Ascending aorta (tissue), 2 donors: ENCODE data around the gene B3GALT6. TPM values are rescaled to one million over a fixed set of nuclear protein-coding genes. Genes with fewer than 3 reads are reported as not detected.
A peak's percentile ranks its signal among the peaks of the same experiment; 100 is the strongest.

Experiments
- DNase-seq, 2 donors: peaks; one replicate each; pipeline ENCODE4 v3.0.0-alpha.2; 2019; ENCODE audit warnings: low spot score in 2 of 2
- H3K27ac ChIP-seq, 2 donors: fragments of 200-600 bp; sonication (generic); one replicate each; pipeline ENCODE4 v1.5.1; 2016 to 2017; ENCODE audit warnings: mild to moderate bottlenecking in 1 of 2
- H3K27me3 ChIP-seq: fragments of 200-600 bp; sonication (generic); one replicate; pipeline ENCODE4 v1.5.1; 2017
- H3K36me3 ChIP-seq, 2 donors: fragments of 200-600 bp; sonication (generic); one replicate each; pipeline ENCODE4 v1.5.1; 2016
- H3K4me1 ChIP-seq, 2 donors: fragments of 200-600 bp; sonication (generic); one replicate each; pipeline ENCODE4 v1.5.1; 2016 to 2017; ENCODE audit warnings: mild to moderate bottlenecking in 1 of 2
- H3K4me3 ChIP-seq, 2 donors: fragments of 200-600 bp; sonication (generic); one replicate each; pipeline ENCODE4 v1.5.1; 2016 to 2017; ENCODE audit warnings: mild to moderate bottlenecking in 1 of 2
- H3K9me3 ChIP-seq, 2 donors: fragments of 200-600 bp; sonication (generic); one replicate each; pipeline ENCODE4 v1.5.1; 2016
- CTCF ChIP-seq, 3 experiments: fragments of 200-600 bp in 2 of 3; fragments of 450-650 bp in 1 of 3; sonication (generic) in 2 of 3; IDR thresholded peaks; one replicate each; pipeline ENCODE4 v1.5.1; 2016 to 2019; ENCODE audit warnings: antibody characterized with exemption in 3 of 3, mild to moderate bottlenecking in 1 of 3, moderate library complexity in 1 of 3
- intact Hi-C: fragments of 100-400 bp; cut with DNase I; formaldehyde crosslinking; loops from one replicate; pipeline ENCODE4 v1.15.1; 2023
- total RNA-seq: library from RNA; depleted of rRNA; stranded (reverse); fragments of >200 nt; gene quantifications from one replicate; pipeline ENCODE4 v1.1.0, GENCODE V29; 2016

B3GALT6 gene
- total RNA-seq, 1 donor from 2014 or later = 94.9 TPM

GRCh38 chr1:1230656-1231399 is 1.2 kb upstream of the B3GALT6 start:
- peaks cover 22 to 33% of the 10 kb centered on the region in 2 donors for H3K36me3 ChIP-seq
- H3K9me3 ChIP-seq = no peaks in the 10 kb centered on the region
- no peaks in the 10 kb centered on the region for H3K27me3 ChIP-seq
- peak overlapping the region; percentile 89 to 94 for H3K27ac ChIP-seq
- no peak for TF ChIP-seq CTCF (IDR thresholded peaks at IDR 0.05)
- H3K4me1 ChIP-seq = peaks cover 23% of the 10 kb centered on the region in 2 donors
- intact Hi-C loops = loop anchor here (5.0 kb wide), 2 partner anchors 76 to 229 kb away; partner anchors contain the start of genes ACAP3, HES4 and PUSL1
- peak overlapping the region; percentile 91 to 95 for H3K4me3 ChIP-seq
- no peak for DNase-seq

- DNase-seq = peak; percentile 77 to 98
- peak within 1 kb of the TSS; percentile 89 to 94 for H3K27ac ChIP-seq
- H3K4me1 ChIP-seq = peaks cover 23% of the 10 kb centered on the region in 2 donors
- peak within 1 kb of the TSS; percentile 91 to 95 for H3K4me3 ChIP-seq
- H3K36me3 ChIP-seq = peaks cover 20 to 25% of the 10 kb centered on the region in 2 donors
- TF ChIP-seq CTCF (IDR thresholded peaks at IDR 0.05) = no peak
- no peaks in the 10 kb centered on the region for H3K9me3 ChIP-seq
- intact Hi-C loops = loop anchor here (1.0 to 5.0 kb wide), 5 partner anchors 41 to 229 kb away; partner anchors contain the start of genes ACAP3, AURKAIP1, C1orf159 and HES4
- H3K27me3 ChIP-seq = no peaks in the 10 kb centered on the region
Observed at GRCh38 chr1:1231400-1232207, 433 bp upstream of the B3GALT6 start, which contains the start of gene SDF4. Gene SDF4 (minus strand): TSS chr1:1232001. CDS start chr1:1228772, 3,229 bp downstream.

GRCh38 chr1:1232796-1233566 is 944 bp downstream of the B3GALT6 start:
- intact Hi-C loops = loop anchor here (1.0 to 5.0 kb wide), 5 partner anchors 40 to 231 kb away; partner anchors contain the start of genes ACAP3, AURKAIP1, C1orf159 and HES4
- DNase-seq = no peak
- Histone ChIP-seq H3K4me3 (peak overlapping the region; percentile 52 to 60), H3K4me1 (peaks cover 23% of the 10 kb centered on the region in 2 donors), H3K36me3 (peaks cover 6 to 11% of the 10 kb centered on the region in 2 donors), H3K27ac (no peak overlapping the region), H3K27me3 (no peaks in the 10 kb centered on the region), H3K9me3 (no peaks in the 10 kb centered on the region)
- no peak for TF ChIP-seq CTCF (IDR thresholded peaks at IDR 0.05)

GRCh38 chr1:1233567-1233892 is 1.5 kb downstream of the B3GALT6 start:
- no peak for DNase-seq
- Histone ChIP-seq H3K4me3 (no peak overlapping the region), H3K9me3 (no peaks in the 10 kb centered on the region), H3K27me3 (no peaks in the 10 kb centered on the region), H3K36me3 (peaks cover under 1 to 6% of the 10 kb centered on the region in 2 donors), H3K4me1 (peaks cover 23% of the 10 kb centered on the region in 2 donors), H3K27ac (no peak overlapping the region)
- intact Hi-C loops = loop anchor here (2.0 to 5.0 kb wide), 3 partner anchors 39 to 231 kb away; partner anchors contain the start of genes ACAP3, HES4, PUSL1 and UBE2J2
- TF ChIP-seq CTCF (IDR thresholded peaks at IDR 0.05) = no peak
